HL-60 (cell line): ENCODE measurements around the gene CCDC187.

Experiments used
- DNase-seq, 2 experiments: peaks; one replicate each; pipeline ENCODE4 v3.0.0-alpha.2; 2010 to 2020; ENCODE audit warnings: low read depth in 1 of 2, low spot score in 1 of 2
- H3K27ac ChIP-seq: fragments of 250-450 bp; sonication (Bioruptor Pico); replicated peaks from 2 replicates; pipeline ENCODE4 v1.5.1; 2020; ENCODE audit warnings: mild to moderate bottlenecking, moderate library complexity
- H3K27me3 ChIP-seq: fragments of 250-450 bp; sonication (Bioruptor Pico); 2 replicates; pipeline ENCODE4 v1.5.1; 2021; ENCODE audit warnings: mild to moderate bottlenecking, moderate library complexity; ENCODE audit not compliant: insufficient read depth, poor library complexity, severe bottlenecking
- H3K4me3 ChIP-seq: replicated peaks from 2 replicates; pipeline ENCODE4 v1.5.1; 2011; ENCODE audit warnings: mild to moderate bottlenecking, control low read depth, low read length; ENCODE audit not compliant: insufficient read depth
- CTCF ChIP-seq: IDR thresholded peaks from one replicate; pipeline ENCODE4 v1.5.1; 2011; ENCODE audit warnings: low read length, control low read depth, inconsistent platforms; ENCODE audit not compliant: insufficient read depth
- GABPA ChIP-seq: IDR thresholded peaks from 2 replicates; pipeline ENCODE4 v1.6.1; 2012; ENCODE audit warnings: low read depth
- POLR2AphosphoS5 ChIP-seq: IDR thresholded peaks from 2 replicates; pipeline ENCODE4 v1.6.1; 2012; ENCODE audit warnings: low read depth
- SPI1 ChIP-seq: IDR thresholded peaks from 2 replicates; pipeline ENCODE4 v1.6.1; 2012; ENCODE audit warnings: low read depth, mild to moderate bottlenecking, borderline replicate concordance
- TF ChIP-seq, protein P1 (sequence below): IDR thresholded peaks from 2 replicates; pipeline ENCODE4 v1.6.1; 2012; ENCODE audit warnings: low read depth; ENCODE audit not compliant: insufficient replicate concordance

The CCDC187 gene

DNA sequence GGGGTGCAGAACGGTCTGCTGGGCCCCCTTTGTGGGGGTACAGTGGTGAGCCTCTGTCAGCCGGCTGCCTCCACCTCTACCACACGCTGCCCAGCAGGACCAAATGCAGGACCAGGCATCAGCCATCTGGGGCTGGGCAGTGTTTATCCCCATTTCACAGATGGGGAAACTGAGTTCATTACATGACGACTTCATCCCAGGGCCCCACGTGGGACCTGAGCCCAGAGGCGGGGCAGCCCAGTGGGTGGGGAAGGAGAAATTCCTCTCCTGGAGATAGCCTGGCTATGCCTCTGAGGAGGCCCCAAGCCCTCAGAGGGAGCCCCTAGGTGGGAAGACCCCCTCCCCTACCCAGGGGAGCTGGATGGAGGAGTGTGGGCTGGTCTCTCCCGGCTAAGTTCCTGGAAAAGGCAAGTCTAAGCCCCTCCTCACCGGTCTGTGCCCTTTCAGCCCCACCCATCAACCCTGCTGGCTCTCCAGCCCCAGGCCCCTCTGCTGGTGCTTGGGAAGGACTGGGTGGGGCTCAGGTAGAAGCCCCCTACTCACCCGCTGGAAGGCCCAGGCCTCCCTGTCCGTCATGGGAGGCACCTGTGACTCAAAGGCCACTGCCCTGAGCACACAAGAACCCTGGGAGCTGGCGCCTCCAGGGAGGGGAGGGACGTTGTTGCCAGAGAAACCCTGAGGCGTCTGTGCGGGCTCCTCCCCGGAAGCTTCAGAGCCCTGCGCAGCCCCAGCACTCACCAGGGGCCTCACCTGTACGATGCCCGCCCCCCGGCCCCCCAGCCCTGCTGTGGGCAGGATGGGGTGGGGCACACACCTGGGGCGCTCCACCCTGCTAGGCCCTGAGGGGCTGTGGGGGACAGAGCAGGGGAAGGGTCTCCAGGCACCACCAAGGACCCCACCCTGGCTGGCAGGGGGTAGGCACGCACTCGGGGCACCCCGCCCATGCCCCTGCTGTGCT, 7.4 kb upstream of the CCDC187 start:
- no peak overlapping the region for H3K4me3 ChIP-seq

DNA sequence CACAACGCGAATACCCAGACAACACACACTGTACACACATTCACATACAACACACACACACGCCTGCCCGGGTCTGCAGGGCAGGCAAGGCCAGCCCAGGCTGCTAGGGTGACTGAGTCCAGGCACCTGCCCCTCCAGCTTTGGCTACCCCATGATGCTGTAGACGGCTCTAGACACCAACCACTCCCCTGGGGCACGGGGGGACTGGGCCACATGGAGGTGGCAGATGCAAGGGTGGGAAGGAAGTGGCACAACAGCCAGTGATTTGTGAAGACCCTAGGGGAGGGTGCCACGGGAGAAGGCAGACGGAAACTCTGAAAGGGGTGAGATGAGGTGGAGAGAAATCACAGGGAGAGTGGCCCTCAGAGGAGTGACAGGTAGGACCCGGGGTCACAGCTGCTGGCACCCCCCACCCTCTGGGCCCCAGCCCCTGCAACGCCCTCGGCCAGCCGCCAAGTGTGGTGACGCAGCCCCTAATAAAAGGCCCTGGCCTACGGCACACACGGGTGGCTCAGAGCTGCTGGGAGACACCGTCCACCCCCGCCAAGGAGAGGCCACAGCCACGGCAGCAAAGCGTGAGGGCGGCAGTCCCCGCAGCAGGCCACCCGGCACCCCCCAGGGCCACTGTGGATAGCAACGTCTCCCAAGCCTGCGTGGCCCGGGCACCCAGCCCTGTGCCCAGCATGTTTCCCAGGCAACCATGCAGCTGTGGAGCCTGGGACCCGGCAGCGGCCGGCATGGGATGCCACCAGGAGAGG, 6.6 kb upstream of the CCDC187 start:
- Histone ChIP-seq H3K4me3 (no peak overlapping the region), H3K27ac (no peak overlapping the region), H3K27me3 (peaks cover 21% of the 10 kb centered on the region)
- TF ChIP-seq, protein P1, sequence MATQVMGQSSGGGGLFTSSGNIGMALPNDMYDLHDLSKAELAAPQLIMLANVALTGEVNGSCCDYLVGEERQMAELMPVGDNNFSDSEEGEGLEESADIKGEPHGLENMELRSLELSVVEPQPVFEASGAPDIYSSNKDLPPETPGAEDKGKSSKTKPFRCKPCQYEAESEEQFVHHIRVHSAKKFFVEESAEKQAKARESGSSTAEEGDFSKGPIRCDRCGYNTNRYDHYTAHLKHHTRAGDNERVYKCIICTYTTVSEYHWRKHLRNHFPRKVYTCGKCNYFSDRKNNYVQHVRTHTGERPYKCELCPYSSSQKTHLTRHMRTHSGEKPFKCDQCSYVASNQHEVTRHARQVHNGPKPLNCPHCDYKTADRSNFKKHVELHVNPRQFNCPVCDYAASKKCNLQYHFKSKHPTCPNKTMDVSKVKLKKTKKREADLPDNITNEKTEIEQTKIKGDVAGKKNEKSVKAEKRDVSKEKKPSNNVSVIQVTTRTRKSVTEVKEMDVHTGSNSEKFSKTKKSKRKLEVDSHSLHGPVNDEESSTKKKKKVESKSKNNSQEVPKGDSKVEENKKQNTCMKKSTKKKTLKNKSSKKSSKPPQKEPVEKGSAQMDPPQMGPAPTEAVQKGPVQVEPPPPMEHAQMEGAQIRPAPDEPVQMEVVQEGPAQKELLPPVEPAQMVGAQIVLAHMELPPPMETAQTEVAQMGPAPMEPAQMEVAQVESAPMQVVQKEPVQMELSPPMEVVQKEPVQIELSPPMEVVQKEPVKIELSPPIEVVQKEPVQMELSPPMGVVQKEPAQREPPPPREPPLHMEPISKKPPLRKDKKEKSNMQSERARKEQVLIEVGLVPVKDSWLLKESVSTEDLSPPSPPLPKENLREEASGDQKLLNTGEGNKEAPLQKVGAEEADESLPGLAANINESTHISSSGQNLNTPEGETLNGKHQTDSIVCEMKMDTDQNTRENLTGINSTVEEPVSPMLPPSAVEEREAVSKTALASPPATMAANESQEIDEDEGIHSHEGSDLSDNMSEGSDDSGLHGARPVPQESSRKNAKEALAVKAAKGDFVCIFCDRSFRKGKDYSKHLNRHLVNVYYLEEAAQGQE = no peak
- TF ChIP-seq SPI1 (no peak), CTCF (no peak), POLR2AphosphoS5 (no peak), GABPA (no peak)
- no peak for DNase-seq

More for the DNA sequence above, 7.4 kb upstream of the CCDC187 start:
- no peak overlapping the region for H3K27ac ChIP-seq
- peak in 1 of 2 experiments; percentile 29 for DNase-seq
- peaks cover 13% of the 10 kb centered on the region for H3K27me3 ChIP-seq
- TF ChIP-seq POLR2AphosphoS5 (no peak), SPI1 (no peak), GABPA (no peak), CTCF (no peak)
- TF ChIP-seq, protein P1 = no peak

DNA sequence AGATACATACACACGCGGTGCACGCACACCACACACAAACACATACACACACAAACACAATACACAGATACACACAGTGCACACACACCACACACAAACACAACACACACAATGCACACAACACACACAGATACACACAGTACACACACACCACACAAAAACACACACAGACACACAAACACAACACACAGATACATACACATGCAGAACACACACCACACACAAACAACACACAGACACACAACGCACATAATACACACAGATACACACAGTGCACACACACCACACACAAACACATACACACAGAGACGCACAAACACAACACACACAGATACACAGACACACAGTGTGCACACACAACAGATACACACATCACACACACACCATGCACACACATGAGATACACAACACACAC, 5.9 kb upstream of the CCDC187 start:
- peaks cover 28% of the 10 kb centered on the region for H3K27me3 ChIP-seq
- no peak for DNase-seq
- TF ChIP-seq POLR2AphosphoS5 (no peak), CTCF (no peak), SPI1 (no peak), GABPA (no peak)
- TF ChIP-seq, protein P1 = no peak

More for the DNA sequence above, 5.9 kb upstream of the CCDC187 start:
- H3K27ac ChIP-seq = no peak overlapping the region
- no peak overlapping the region for H3K4me3 ChIP-seq
